Neural progenitor cell (in vitro differentiated cells): ENCODE results near the gene F5.

Experiments used
- EZH2 ChIP-seq: fragments of 200-600 bp; sonication (generic); IDR thresholded peaks from 2 replicates; pipeline ENCODE4 v1.6.1; 2017; ENCODE audit warnings: antibody characterized with exemption, mild to moderate bottlenecking, moderate library complexity
- TF ChIP-seq, protein P1 (sequence below): fragments of 200-600 bp; sonication (generic); IDR thresholded peaks from 2 replicates; pipeline ENCODE4 v1.5.1; 2017; ENCODE audit warnings: antibody characterized with exemption, mild to moderate bottlenecking

GRCh38 chr1:169534653-169535052 lies 51.6 kb downstream of the F5 start:
- TF ChIP-seq, protein P1, sequence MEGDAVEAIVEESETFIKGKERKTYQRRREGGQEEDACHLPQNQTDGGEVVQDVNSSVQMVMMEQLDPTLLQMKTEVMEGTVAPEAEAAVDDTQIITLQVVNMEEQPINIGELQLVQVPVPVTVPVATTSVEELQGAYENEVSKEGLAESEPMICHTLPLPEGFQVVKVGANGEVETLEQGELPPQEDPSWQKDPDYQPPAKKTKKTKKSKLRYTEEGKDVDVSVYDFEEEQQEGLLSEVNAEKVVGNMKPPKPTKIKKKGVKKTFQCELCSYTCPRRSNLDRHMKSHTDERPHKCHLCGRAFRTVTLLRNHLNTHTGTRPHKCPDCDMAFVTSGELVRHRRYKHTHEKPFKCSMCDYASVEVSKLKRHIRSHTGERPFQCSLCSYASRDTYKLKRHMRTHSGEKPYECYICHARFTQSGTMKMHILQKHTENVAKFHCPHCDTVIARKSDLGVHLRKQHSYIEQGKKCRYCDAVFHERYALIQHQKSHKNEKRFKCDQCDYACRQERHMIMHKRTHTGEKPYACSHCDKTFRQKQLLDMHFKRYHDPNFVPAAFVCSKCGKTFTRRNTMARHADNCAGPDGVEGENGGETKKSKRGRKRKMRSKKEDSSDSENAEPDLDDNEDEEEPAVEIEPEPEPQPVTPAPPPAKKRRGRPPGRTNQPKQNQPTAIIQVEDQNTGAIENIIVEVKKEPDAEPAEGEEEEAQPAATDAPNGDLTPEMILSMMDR: no peak
- no peak for TF ChIP-seq EZH2
